GM21381 (cell line): ENCODE results near the gene YBEY.

Experiments used
- ATAC-seq: cut with Tn5 transposase; IDR thresholded peaks from one replicate; pipeline ENCODE4 v1.9.1; 2021; ENCODE audit warnings: mild to moderate bottlenecking, moderate library complexity; ENCODE audit not compliant: unreplicated experiment

Gene YBEY

DNA sequence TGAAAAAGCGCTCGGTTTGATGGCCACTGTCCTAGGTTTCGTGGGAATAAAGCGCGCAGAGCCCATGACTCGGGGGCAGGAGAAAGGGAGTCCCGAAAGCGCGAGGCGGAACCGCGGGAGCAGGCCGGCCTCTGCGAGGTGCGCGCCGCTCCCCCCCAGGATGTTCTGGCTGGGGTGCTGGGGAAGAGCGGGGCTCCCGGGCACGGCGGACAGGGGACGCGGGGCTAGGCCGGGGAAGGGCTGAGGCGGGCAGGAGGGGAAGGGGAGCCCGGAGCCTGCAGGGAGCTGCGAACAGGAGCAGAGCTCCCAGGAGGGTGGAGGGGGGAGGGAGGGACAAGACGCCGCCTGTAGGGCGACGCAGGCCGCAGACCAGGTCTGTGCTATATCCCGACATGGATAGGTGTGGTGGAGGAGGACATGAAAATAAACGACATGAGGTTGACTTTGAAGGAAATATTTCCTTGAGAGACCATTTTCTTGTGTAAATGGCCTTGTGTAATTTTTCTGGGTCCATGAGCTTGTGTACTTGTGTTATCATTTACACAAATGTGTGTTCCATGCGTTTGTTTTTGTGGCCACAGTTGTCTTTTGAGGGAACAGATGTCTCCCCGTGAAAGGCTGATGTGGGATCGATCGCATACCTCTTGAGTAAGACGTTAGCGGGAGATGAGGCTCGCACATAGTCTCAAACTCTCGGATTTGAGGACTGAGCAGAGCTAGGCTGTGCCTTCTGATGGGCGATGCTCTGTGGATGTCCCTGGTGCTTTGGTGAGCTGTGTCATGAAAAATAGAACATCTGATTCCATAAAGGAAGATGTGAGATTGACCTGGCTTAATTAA, 39.2 kb downstream of the YBEY start:
- no peak for ATAC-seq

DNA sequence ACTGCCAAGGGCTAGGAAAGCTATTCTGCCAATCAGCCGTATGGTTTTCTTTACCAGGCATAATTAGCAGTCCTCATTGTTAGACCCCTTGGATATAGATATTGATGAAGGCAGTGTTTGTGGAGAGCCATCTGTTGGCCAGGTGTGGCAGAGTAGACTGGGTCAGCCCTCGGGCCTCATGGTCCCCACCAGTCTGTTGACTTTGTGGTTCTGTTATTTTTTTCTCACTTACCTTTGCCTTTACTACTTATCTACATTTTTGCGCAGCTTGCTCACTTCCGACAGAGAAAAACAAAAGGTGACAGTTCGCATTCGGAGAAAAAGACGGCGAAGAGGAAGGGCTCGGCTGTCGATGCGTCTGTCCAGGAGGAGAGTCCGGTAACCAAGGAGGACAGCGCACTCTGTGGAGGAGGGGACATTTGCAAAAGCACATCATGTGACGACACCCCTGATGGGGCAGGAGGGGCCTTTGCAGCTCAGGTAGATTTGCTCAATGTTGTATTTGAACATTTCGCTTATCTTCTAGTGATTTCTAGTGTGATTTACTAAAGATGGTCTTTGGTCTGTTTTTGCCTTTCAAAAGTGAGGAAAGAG, 40.1 kb downstream of the YBEY start:
- no peak for ATAC-seq

DNA sequence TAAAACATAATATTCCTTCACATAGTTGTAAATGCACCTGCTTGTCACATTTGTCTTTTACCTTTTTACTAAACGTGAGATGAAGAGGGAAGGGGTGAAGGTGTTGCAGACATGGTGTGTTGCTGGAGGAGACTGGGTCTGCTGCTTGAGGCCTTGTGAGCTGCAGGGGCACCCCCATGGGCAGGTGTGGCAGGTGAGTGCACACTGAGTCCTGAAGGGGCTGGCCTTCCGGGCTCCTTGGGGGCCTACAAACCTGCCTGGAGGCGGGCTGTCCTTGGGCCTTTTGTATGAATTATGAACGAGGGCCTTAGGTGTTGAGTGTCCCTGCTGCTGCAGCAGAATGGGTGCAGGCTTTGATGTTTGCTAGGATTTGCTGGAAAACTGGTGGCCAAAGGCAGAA, 41.6 kb downstream of the YBEY start:
- no peak for ATAC-seq

DNA sequence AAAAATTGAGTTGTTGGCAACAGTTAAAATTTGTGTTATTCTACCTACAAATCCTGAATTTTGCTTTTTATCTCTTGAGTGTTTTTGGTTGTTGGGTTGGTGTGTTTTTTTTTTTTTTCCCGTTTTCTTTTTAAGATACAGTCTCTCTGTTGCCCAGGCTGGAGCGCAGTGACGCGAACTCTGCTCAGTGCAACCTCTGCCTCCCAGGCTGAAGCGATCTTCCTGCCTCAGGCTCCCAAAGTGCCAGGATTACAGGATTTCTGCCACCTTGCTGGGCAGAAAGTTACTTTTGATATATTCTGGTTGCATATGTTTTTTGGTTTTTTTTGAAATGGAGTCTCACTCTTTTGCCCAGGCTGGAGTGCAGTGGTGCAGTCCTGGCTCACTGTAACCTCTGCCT, 42.0 kb downstream of the YBEY start:
- no peak for ATAC-seq

DNA sequence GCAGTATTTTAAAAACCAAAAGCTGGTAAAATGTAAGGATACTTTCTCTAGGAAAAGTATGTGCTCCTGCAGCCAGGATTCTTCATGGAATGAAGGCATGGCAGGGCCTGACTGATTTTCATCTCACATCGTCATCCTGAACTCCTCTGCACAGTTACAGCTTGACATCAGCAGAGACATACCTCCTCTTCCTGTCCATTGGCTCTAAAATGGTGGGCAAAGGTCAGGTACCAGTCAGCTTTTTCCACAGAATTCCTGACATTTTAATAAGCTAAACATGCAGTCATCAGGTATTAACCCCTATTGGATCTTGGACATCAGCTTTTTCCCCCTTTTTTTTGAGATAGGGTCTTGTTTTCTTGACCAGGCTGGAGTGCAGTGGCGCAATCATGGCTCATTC, 43.7 kb downstream of the YBEY start:
- ATAC-seq, result no peak

DNA sequence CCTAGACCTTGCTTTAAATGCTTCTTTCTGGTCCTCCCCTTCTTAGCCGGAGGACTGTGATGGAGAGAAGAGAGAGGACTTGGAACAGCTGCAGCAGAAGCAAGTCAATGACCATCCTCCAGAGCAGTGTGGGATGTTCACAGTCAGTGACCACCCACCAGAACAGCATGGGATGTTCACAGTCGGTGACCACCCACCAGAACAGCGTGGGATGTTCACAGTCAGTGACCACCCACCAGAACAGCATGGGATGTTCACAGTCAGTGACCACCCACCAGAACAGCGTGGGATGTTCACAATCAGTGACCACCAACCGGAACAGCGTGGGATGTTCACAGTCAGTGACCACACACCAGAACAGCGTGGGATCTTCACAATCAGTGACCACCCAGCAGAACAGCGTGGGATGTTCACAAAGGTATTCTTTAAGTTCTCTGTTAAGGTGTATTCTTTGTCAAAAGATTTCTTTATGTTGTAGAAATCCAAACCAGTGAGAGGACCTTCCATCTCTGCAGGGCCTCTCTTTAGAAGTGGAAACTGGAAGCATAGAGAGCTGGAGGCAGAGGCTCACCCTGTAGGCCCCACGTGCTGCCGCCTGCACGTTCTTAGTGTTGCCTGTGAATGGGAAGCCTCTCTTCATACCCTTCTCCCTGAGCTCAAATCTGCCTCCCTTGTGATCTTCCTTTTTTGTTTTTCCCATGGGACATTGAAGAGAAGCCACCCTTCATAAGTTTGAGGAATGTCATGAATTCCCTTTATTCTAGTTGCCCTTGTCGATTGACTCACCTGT, 48.4 kb downstream of the YBEY start:
- ATAC-seq, result no peak

DNA sequence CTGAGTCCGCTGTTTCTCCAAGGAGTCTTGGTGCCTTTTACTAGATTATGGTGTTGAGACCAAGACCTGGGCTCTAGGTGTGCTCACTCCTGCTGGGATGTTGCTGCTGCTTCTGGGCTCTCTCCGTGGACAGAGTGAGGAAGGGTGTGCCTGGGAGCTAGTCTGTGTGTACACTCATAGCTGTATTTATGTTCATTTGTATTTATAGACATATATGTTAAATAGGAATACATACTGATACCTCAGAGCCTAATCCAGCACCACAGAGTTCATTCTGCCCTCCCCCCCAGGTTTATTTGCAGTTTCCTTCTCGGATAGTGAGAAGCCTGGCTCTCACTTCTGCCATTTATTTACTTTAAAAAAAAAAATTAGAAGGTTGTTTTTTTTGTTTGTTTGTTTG, 50.5 kb downstream of the YBEY start:
- no peak for ATAC-seq

DNA sequence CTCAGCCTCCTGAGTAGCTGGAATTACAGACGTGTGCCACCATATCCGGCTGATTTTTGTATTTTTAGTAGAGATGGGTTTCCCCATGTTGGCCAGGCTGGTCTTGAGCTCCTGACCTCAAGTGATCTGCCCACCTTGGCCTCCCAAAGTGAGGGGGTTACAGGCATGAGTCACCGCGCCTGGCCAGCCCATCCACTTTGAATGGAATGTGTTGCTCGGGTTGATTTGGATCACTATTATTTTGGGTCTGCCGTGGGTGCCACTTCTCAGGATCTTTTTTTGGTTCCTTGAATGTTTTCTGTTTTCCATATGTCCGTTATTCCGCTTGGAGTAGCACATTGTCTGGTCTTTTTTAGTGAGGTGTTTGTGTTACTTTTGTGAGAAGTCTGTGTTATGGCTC, 54.9 kb downstream of the YBEY start:
- no peak for ATAC-seq

DNA sequence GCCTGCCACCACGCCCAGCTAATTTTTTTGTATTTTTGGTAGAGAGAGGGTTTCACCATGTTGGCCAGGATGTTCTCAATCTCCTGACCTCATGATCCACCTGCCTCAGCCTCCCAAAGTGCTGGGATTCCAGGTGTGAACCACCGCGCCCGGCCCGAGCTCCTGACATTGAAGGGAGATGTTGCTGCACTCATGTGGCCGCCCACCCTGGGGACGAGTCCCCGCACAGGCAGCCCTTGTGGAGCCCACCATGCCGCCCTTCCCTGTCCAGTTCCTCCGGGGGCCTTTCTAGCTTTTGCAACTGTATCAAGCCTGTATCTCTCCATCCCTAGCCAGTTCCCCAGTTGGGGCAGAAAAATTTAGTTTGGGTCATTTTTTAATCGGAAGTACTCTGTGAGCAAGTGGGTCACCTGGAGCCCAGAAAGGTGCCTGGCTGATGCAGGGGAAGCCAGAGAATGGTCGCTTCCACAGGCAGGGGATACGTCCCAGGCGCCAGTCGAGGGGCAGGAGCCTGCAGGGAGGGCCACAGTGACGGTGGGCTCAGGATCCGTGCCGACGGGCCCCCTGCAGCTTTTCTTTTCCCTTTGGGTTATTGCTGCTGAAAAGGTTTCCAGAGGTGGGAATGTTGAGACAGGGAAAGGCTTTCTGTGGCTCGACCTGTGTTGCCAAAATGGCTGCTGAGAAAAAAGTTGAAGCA, 58.2 kb downstream of the YBEY start:
- ATAC-seq, result no peak

DNA sequence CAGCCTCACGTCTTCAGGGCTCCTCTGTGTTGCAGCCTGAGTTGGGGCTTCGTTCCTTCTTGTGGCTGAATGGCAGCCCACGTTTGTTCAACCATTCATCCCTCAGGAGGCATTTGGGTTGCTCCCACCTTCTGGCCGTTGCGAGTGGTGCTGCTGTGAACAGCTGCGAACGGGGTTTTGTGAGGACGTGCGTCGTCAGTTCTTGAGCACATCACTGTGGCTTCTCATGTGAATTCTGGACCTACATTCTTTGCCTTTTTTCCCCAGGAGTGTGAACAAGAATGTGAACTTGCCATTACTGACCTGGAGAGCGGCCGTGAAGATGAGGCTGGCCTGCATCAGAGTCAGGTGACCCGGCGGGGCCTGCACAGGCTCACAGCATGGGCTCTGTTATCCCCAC, 59.7 kb downstream of the YBEY start:
- ATAC-seq, result no peak

DNA sequence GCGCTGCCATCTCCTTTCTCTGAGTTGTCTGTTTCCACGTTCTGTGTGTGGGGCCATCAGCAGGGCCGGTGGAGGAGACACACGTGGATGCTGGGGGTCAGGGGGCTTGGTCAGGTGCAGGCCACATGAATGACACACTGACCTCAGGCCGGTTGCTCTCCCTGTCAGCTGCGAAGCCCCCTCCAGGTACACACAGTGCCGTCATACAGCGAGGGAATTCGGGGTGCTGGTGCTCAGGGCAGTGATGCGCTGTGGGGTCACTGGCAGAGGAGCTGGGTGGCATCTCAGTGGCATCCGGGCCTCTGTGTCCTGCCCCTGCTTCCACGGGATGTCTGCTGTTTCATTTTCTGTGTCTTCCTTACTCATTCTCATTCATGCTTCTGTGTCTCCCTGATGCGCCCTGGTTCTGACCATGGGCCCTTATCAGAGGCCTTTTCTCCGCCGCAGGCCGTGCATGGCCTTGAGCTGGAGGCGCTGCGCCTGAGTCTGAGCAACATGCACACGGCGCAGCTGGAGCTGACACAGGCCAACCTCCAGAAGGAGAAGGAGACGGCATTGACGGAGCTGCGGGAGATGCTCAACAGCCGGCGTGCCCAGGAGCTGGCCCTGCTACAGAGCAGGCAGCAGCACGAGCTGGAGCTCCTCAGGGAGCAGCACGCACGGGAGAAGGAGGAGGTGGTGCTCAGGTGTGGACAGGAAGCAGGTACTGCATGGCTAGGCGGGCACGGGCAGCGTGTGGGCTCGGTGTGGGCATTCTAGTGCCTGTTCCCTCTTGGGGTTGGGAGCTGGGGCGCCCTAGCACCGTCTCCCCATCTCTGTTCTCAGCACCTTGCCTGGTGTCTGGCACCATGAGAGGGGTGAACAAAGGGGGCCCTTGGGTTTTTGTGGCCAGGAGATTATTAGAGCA, 60.4 kb downstream of the YBEY start:
- no peak for ATAC-seq

DNA sequence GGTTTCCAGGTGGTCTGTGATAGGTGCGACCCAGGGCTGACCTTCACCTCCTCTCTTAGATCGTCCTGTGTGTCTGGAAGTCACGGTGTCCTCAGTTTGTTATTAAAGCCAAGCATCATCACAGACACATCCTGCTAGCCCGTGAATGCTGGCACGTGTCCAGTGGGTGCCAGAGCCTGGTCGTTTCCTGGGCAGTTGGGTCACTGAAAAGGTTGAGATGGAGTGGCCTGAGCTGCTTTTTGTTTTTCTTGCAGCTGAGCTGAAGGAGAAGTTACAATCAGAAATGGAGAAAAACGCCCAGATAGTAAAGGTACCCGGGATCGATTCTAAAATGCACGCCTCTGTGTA, 61.0 kb downstream of the YBEY start:
- no peak for ATAC-seq
